GM12872 (cell line): ENCODE data around the gene ACADVL.

Experiments
- CTCF ChIP-seq: IDR thresholded peaks from 3 replicates; pipeline ENCODE4 v1.5.1; 2011; ENCODE audit warnings: low read depth, mild to moderate bottlenecking, low read length, moderate library complexity; ENCODE audit not compliant: insufficient read depth

ACADVL gene

GRCh38 chr17:7228920-7229319 lies 9.2 kb downstream of the ACADVL start:
- no peak for TF ChIP-seq CTCF

GRCh38 chr17:7229504-7229903 lies 9.8 kb downstream of the ACADVL start:
- TF ChIP-seq CTCF, result no peak

- TF ChIP-seq CTCF, result no peak
Observed at GRCh38 chr17:7232114-7232513, 12.4 kb downstream of the ACADVL start.

DNA sequence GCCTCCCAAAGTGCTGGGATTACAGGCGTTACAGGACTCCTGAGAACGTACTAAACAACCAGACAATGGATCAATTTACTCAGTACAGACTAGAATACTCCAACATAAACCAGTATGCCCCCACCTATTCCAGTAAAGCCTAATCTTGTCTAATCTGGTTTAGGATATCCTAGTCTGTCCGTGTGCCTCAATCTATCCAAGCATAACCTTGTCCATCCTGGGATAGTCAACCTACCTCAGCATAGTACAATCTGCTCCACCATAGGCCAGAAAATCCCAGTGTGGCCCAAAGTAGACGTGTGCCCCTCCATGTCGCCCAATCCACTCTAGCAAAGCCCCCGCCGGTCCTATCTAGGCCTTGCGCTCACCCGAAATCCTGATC lies 14.0 kb downstream of the ACADVL start:
- no peak for TF ChIP-seq CTCF

- no peak for TF ChIP-seq CTCF
Observed at GRCh38 chr17:7234083-7234951, 14.6 kb downstream of the ACADVL start, which contains the start of gene DVL2. Gene DVL2, minus strand, starts transcription at chr17:7234517. Its CDS starts 255 bp downstream, at chr17:7234262.

DNA sequence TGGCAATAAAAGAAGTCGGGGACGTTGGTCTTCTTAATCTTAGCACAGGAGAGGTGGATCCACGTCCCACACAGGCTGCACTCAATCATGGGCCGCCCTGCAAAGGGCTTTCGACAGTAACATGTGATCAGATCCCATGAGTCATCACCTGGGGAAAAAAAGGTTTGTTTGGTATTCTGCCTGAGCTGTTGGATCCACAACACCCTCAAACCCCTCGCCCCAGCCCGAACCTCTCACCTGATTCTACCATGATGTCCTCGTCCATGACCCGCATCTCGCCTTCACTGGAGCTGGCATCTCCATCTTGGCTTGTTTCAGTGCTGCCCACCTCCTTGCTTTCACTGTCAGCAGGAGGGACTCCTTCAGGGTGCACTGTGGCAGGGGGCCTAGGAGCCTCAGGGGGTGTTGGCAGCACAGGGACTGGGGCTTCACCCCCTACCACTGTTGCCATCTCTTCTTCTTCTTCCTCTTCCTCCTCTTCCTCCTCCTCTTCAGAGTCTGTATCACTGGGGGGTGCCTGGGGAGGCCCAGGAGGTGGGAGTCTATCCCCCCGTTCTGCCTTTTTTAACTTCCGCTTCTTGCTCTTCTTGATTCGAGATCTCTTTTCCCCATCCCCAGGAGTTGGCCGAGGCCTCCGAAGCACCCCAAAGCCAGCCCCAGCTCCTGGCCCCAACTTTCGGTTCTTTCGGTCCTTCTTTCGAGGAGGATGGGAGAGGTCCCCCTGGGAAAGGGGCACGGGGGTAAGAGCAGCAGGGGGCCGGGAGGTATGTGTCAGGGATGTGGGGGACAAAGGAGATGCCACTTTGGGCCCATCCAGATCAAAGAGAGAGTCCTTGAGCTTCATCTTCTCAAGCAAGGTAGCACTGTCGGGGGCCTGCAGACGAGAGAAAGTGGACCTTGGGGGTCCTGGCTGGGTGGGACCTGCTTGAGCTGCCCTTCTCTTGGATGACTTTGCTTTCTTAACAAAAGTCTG lies 16.2 kb downstream of the ACADVL start:
- no peak for TF ChIP-seq CTCF

DNA sequence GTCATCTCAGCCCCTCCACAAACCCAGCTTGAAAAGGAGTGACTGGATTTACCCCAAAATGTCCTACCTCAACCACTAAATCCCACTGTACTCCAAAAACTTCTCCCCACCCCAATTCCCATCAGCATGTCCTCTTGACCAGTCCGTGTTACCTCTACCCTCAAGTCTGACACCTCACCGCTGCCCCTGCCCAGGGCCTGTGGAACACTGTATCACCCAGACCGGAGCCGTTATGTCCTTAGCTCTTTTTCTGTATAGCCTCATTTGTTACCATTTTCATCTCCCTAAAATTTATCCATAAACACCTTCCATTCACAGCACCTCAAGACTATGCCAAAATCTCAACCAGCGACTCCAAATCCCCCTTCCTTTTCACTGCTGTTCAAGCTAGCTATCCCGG lies 17.1 kb downstream of the ACADVL start:
- TF ChIP-seq CTCF, result no peak
